ENCODE data around the gene MMRN2.
"Not testable (repeated sequence)": the region's sequence is repeated elsewhere in the genome, so short reads cannot be mapped to it uniquely, and the experiment has no call there.

The MMRN2 gene

GRCh38 chr10:86957471-86958115 lies at the start of gene MMRN2:
Gene MMRN2 (minus strand): TSS chr10:86957615. CDS start chr10:86957541, 74 bp downstream.
- H3K9me3 Mint-ChIP-seq = peaks cover 15% of the 10 kb centered on the region
- peaks cover 9% of the 10 kb centered on the region for H3K27me3 Mint-ChIP-seq
- no peaks in the 10 kb centered on the region for H3K36me3 Mint-ChIP-seq (ENCODE audit: low read depth)
- H3K4me1 Mint-ChIP-seq (ENCODE audit: low read depth) = peaks cover 50% of the 10 kb centered on the region
- intact Hi-C loops (cut with micrococcal nuclease) = no loop called here
- H3K4me3 Mint-ChIP-seq = no peak within 1 kb of the TSS
- H3K27ac Mint-ChIP-seq = peak within 1 kb of the TSS; percentile 45

DNA sequence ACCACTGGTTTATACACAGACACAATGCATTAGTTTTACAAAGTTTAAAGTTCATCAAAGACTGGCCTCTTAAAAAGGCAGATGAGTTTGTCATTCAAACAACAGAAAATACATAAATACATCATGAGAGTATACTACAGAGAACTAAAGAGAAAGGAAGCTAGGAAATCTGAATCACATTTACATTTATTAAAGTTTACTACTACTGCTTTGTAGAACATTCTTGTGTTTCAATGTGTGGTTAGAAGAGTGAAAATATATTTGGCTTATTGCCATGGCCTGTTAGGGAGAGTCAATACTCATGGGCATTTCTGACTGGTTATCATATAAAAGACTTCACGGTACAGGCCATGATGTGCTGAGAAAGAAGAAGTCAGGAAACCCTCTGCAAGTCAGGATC lies 49.7 kb upstream of the MMRN2 start:
- H3K27ac Mint-ChIP-seq; H3K9me3 Mint-ChIP-seq; H3K36me3 Mint-ChIP-seq (ENCODE audit: low read depth); H3K27me3 Mint-ChIP-seq; H3K4me1 Mint-ChIP-seq (ENCODE audit: low read depth); H3K4me3 Mint-ChIP-seq; intact Hi-C loops (cut with micrococcal nuclease): not testable (repeated sequence)

DNA sequence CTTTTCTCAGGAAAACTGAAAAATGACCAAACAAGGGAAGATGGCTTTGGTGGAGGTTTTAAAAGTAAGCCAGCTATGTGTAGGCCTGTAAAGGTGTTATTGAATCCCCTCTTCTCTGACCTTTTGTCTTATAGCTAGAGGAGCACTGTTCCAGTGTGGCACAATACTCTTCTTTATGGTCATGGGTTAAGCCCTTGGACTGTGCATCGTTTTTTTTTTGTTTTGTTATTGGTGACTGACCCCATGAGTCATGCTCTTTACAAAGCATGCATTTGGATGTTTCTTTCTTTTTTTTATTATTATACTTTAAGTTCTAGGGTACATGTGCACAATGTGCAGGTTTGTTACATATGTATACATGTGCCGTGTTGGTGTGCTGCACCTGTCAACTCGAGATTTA lies 43.1 kb upstream of the MMRN2 start:
- H3K4me1 Mint-ChIP-seq (ENCODE audit: low read depth) = peaks cover 12% of the 10 kb centered on the region
- H3K4me3 Mint-ChIP-seq = no peak overlapping the region
- intact Hi-C loops (cut with micrococcal nuclease) = no loop called here
- no peaks in the 10 kb centered on the region for H3K27me3 Mint-ChIP-seq
- peak overlapping the region; percentile 75 for H3K27ac Mint-ChIP-seq
- no peaks in the 10 kb centered on the region for H3K36me3 Mint-ChIP-seq (ENCODE audit: low read depth)
- H3K9me3 Mint-ChIP-seq = no peaks in the 10 kb centered on the region

DNA sequence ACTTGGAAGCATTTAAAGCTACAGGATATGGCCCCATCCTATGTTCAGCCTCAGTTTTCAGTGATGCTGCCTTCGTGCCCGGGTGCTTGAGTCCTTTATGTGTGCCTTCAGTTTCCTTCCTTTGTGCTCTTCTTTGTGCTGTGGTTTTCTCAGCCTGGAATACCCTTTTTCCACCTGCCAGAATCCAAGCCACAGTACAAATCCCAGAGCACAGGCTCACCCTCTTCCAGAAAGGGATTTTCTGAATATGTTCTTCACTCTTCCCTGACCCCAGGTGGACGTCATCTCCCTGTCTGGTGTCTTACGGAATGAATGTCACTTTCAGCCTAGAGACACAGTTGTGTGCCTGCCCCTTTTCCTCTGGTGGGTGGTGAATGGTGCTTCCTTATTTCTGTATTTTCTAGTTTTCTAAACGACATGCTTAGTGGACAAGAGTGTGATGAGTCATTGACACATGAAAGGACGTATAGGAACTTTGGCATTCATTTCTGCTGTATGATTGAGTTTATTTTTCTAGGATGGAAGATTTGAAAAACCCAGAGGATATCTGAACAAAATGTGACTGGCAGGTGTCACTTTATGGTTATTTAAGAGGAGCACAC lies 42.5 kb upstream of the MMRN2 start:
- intact Hi-C loops (cut with micrococcal nuclease); H3K9me3 Mint-ChIP-seq; H3K36me3 Mint-ChIP-seq (ENCODE audit: low read depth); H3K27me3 Mint-ChIP-seq: not testable (repeated sequence)
- Mint-ChIP-seq H3K27ac (peak overlapping the region; percentile 75), H3K4me3 (peak overlapping the region; percentile 20), H3K4me1 (ENCODE audit: low read depth) (peaks cover 12% of the 10 kb centered on the region)

GRCh38 chr10:86992929-86993328 lies 35.5 kb upstream of the MMRN2 start:
- Mint-ChIP-seq H3K4me1 (ENCODE audit: low read depth) (no peaks in the 10 kb centered on the region), H3K36me3 (ENCODE audit: low read depth) (no peaks in the 10 kb centered on the region), H3K9me3 (no peaks in the 10 kb centered on the region), H3K27me3 (peaks cover 6% of the 10 kb centered on the region), H3K4me3 (no peak overlapping the region), H3K27ac (no peak overlapping the region)
- intact Hi-C loops (cut with micrococcal nuclease) = no loop called here

GRCh38 chr10:86992456-86992855 lies 35.0 kb upstream of the MMRN2 start:
- intact Hi-C loops (cut with micrococcal nuclease) = no loop called here
- no peaks in the 10 kb centered on the region for H3K9me3 Mint-ChIP-seq

DNA sequence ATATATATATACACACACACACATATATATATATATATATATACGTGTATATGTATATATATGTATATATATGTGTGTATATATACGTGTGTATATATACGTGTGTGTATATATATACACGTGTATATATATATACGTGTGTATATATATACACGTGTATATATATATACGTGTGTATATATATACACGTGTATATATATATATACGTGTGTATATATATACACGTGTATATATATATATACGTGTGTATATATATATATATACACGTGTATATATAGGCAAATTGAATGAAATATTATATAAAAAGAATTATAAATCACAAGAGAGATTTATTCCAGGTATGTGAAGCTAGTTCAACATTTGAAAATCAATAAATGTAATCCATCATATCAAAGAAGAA lies 33.9 kb upstream of the MMRN2 start:
- H3K27me3 Mint-ChIP-seq; H3K27ac Mint-ChIP-seq; intact Hi-C loops (cut with micrococcal nuclease); H3K36me3 Mint-ChIP-seq (ENCODE audit: low read depth); H3K4me1 Mint-ChIP-seq (ENCODE audit: low read depth); H3K9me3 Mint-ChIP-seq; H3K4me3 Mint-ChIP-seq: not testable (repeated sequence)

More at GRCh38 chr10:86992456-86992855, 35.0 kb upstream of the MMRN2 start:
- Mint-ChIP-seq H3K4me3 (no peak overlapping the region), H3K27me3 (peaks cover 6% of the 10 kb centered on the region), H3K36me3 (ENCODE audit: low read depth) (no peaks in the 10 kb centered on the region), H3K27ac (no peak overlapping the region), H3K4me1 (ENCODE audit: low read depth) (no peaks in the 10 kb centered on the region)

DNA sequence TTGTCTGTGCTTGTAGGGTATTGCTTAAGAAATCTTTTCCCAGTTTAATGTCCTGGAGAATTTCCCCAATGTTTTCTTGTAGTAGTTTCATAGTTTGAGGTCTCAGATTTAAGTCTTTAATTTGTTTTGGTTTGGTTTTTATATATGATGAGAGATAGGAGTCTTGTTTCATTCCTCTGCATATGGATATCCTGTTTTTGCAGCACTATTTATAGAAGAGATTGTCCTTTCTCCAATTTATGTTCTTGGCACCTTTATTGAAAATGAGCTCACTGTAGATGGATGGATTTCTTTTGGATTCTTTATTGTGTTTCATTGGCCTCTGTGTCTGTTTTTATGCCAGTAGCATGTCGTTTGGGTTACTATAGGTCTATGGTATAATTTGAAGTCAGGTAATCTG lies 31.1 kb upstream of the MMRN2 start:
- peaks cover 8% of the 10 kb centered on the region for H3K9me3 Mint-ChIP-seq
- no peaks in the 10 kb centered on the region for H3K4me1 Mint-ChIP-seq (ENCODE audit: low read depth)
- intact Hi-C loops (cut with micrococcal nuclease) = no loop called here
- no peak overlapping the region for H3K27ac Mint-ChIP-seq
- H3K36me3 Mint-ChIP-seq (ENCODE audit: low read depth) = no peaks in the 10 kb centered on the region
- H3K4me3 Mint-ChIP-seq = no peak overlapping the region
- H3K27me3 Mint-ChIP-seq = peaks cover 6% of the 10 kb centered on the region

GRCh38 chr10:86984498-86984897 lies 27.1 kb upstream of the MMRN2 start:
- H3K4me1 Mint-ChIP-seq (ENCODE audit: low read depth); H3K9me3 Mint-ChIP-seq; H3K27ac Mint-ChIP-seq; intact Hi-C loops (cut with micrococcal nuclease); H3K36me3 Mint-ChIP-seq (ENCODE audit: low read depth); H3K4me3 Mint-ChIP-seq: not testable (repeated sequence)
- peaks cover 16% of the 10 kb centered on the region for H3K27me3 Mint-ChIP-seq

DNA sequence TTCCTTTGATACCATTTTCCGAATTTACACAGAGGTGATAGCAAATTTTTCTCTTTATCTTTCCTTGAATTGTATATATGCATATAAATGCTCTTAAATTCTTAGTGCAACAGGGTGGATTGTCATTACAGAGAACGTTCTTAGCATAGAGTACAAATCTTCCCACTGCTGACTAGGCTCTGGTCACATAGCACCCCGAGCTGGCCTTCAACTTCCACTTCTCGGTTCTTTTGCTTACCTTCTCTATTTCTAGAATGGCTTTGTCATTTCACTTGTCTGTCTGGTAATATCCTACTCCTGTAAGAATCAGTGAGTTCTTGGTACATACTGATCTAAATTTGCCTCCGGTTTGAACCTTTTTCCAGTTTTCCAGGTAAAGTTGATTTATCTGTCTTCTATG lies 24.3 kb upstream of the MMRN2 start:
- no peak overlapping the region for H3K27ac Mint-ChIP-seq
- no peak overlapping the region for H3K4me3 Mint-ChIP-seq
- H3K27me3 Mint-ChIP-seq = peaks cover 12% of the 10 kb centered on the region
- no peaks in the 10 kb centered on the region for H3K4me1 Mint-ChIP-seq (ENCODE audit: low read depth)
- peaks cover 8% of the 10 kb centered on the region for H3K9me3 Mint-ChIP-seq
- H3K36me3 Mint-ChIP-seq (ENCODE audit: low read depth) = no peaks in the 10 kb centered on the region
- intact Hi-C loops (cut with micrococcal nuclease) = no loop called here

DNA sequence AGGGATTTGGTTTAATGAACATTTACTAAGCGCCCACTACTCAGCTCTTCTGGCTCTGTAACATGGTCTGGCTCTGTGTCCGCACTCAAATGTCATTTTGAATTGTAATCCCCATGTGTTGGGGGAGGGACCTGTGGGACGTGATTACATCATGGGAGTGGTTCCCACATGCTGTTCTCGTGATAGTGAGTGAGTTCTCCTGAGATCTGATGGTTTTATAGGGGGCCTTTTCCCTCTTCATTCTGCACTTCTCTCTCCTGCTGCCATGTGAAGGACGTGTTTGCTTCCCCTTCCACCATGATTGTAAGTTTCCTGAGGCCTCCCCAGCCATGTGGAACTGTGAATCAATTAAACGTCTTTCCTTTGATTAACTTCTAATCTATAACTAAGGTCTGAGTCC lies 23.6 kb upstream of the MMRN2 start:
- H3K27me3 Mint-ChIP-seq = peaks cover 12% of the 10 kb centered on the region
- H3K27ac Mint-ChIP-seq; intact Hi-C loops (cut with micrococcal nuclease); H3K9me3 Mint-ChIP-seq; H3K4me3 Mint-ChIP-seq; H3K36me3 Mint-ChIP-seq (ENCODE audit: low read depth); H3K4me1 Mint-ChIP-seq (ENCODE audit: low read depth): not testable (repeated sequence)

DNA sequence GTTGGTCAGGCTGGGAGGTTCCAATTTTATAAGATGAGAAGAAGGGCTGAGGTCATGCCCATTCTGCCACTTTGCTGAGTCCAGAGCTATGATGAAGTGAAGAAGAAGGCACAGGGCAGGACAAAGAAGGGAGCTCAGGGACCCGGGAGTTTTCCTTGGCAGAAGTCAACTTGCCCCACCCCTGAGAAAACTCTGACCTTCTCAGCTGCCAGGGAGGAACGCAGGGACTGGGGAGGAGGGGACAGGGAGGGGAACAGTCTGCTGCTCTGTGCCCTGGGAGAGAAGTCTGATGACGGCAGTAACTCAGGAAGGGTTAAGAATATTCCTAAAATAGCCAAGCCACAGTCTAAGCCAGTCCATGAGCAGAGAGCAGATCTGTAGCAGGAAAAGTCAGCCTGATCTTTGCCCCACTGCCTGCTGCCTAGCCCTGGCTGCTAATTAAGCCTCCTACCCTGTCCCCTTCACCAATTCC lies 22.6 kb upstream of the MMRN2 start:
- intact Hi-C loops (cut with micrococcal nuclease) = no loop called here
- H3K36me3 Mint-ChIP-seq (ENCODE audit: low read depth) = no peaks in the 10 kb centered on the region
- peaks cover 12% of the 10 kb centered on the region for H3K27me3 Mint-ChIP-seq
- no peaks in the 10 kb centered on the region for H3K9me3 Mint-ChIP-seq
- H3K4me3 Mint-ChIP-seq = no peak overlapping the region
- H3K4me1 Mint-ChIP-seq (ENCODE audit: low read depth) = no peaks in the 10 kb centered on the region
- H3K27ac Mint-ChIP-seq = no peak overlapping the region

GRCh38 chr10:86979296-86979818 lies 21.9 kb upstream of the MMRN2 start:
- no peak overlapping the region for H3K27ac Mint-ChIP-seq
- peaks cover 16% of the 10 kb centered on the region for H3K27me3 Mint-ChIP-seq
- H3K4me3 Mint-ChIP-seq = no peak overlapping the region
- intact Hi-C loops (cut with micrococcal nuclease) = no loop called here
- no peaks in the 10 kb centered on the region for H3K9me3 Mint-ChIP-seq
- H3K36me3 Mint-ChIP-seq (ENCODE audit: low read depth) = no peaks in the 10 kb centered on the region
- no peaks in the 10 kb centered on the region for H3K4me1 Mint-ChIP-seq (ENCODE audit: low read depth)

DNA sequence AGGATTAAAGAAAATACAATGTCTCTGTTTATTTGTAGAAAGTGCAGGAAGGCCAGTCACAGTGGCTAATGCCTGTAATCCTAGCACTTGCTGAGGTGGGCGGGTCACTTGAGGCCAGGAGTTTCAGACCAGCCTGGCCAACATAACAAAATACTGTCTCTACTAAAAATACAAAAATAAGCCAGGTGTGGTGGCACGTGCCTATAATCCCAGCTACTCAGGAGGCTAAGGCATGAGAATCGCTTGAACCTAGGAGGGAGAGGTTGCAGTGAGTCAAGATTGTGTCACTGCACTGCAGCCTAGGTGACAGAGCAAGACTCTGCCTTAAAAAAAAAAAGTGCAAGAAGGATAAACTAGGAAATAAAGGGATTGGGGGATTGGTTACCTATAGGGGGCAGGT lies 21.0 kb upstream of the MMRN2 start:
- H3K27me3 Mint-ChIP-seq = peaks cover 20% of the 10 kb centered on the region
- H3K4me3 Mint-ChIP-seq; H3K27ac Mint-ChIP-seq; H3K9me3 Mint-ChIP-seq; H3K36me3 Mint-ChIP-seq (ENCODE audit: low read depth); H3K4me1 Mint-ChIP-seq (ENCODE audit: low read depth); intact Hi-C loops (cut with micrococcal nuclease): not testable (repeated sequence)
